Measurements from ENCODE around the gene RASL10A. TPM values are rescaled to one million over a fixed set of nuclear protein-coding genes. Genes with fewer than 3 reads are reported as not detected.

Gene RASL10A
- total RNA-seq, 1 experiment from 2014 or later = not detected

DNA sequence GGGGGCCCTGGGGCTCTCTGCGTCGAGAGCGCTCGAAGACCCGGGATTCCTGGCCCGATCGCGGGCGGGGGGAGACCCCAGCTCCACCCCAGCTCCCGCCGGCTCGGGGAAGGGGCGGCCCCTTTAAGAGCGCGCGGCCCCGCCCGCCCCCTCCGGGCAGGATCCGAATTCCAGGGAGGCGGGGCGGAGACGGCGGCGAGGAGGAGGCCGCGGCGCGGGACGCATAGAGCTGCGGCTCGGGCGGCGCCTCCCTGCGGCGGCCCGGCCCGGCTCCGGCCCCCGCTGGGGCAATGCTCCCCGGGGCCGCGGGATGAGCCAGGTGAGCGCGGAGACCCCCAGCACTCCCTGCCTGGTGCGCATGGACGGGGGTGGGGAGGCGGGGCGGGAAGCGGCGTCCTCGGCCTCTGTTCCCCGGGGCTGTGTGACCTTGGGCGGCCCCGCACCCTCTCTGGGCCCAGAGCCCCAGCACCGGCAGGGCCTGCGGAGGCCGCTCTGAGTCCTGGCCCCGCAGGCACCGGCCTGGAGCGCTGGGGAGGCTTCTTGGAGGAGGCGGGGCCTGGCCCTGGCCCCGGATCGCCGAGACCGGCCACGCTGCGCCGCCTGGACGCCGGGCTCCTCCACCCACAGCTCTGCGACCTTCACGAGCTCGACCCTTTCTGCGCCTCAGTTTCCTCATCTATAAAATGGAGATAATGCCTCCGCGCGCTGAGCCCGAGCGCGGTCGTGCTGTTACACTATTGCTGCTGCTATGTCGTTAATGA, 8.5 kb downstream of the RASL10A start:
- no peak overlapping the region for H3K27ac ChIP-seq
- peak overlapping the region; percentile 75 for H3K4me3 ChIP-seq
- BruUV-seq (replicated peaks) = no TSS peak
- peak in 1 of 2 experiments; percentile 76 for DNase-seq
- no peaks in the 10 kb centered on the region for H3K9me2 ChIP-seq (ENCODE audit: insufficient read depth)
- intact Hi-C loops (cut with micrococcal nuclease; ENCODE audit: unreplicated experiment) = loop anchor here (2.0 to 10.0 kb wide), 2 partner anchors 38 to 78 kb away; partner anchors contain the start of gene AP1B1
- CTCF ChIA-PET = no interaction called here
- no peaks in the 10 kb centered on the region for H3K27me3 ChIP-seq (ENCODE audit: insufficient read depth, low read depth)
- H3K9me3 ChIP-seq (ENCODE audit: insufficient read depth, low read depth) = no peaks in the 10 kb centered on the region
- H4K20me1 ChIP-seq (ENCODE audit: insufficient read depth) = peaks cover 1% of the 10 kb centered on the region; the same call in 1 of the 2 replicates
- H3K36me3 ChIP-seq (ENCODE audit: low read depth) = no peaks in the 10 kb centered on the region
- no peak for TF ChIP-seq EZH2 (IDR thresholded peaks at IDR 0.05; ENCODE audit: low read depth)
- TF ChIP-seq, protein P1, sequence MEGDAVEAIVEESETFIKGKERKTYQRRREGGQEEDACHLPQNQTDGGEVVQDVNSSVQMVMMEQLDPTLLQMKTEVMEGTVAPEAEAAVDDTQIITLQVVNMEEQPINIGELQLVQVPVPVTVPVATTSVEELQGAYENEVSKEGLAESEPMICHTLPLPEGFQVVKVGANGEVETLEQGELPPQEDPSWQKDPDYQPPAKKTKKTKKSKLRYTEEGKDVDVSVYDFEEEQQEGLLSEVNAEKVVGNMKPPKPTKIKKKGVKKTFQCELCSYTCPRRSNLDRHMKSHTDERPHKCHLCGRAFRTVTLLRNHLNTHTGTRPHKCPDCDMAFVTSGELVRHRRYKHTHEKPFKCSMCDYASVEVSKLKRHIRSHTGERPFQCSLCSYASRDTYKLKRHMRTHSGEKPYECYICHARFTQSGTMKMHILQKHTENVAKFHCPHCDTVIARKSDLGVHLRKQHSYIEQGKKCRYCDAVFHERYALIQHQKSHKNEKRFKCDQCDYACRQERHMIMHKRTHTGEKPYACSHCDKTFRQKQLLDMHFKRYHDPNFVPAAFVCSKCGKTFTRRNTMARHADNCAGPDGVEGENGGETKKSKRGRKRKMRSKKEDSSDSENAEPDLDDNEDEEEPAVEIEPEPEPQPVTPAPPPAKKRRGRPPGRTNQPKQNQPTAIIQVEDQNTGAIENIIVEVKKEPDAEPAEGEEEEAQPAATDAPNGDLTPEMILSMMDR (conservative IDR thresholded peaks at IDR 0.05) = no peak
- POLR2A ChIA-PET (ENCODE audit: unreplicated experiment) = interaction anchor here (0.6 kb wide), 1 partner anchor 16 kb away, joined by 5 read pairs; no protein-coding TSS in a partner anchor
- H3F3A ChIP-seq (ENCODE audit: insufficient read depth, low read depth) = peaks cover 35% of the 10 kb centered on the region
- H2AFZ ChIP-seq = peak overlapping the region; percentile 99
- H3K79me2 ChIP-seq (ENCODE audit: low read depth) = 0 out of 2 replicates have a peak, but pooled peaks cover 7% of the 10 kb centered on the region
- peaks cover 28% of the 10 kb centered on the region for H3K4me1 ChIP-seq (replicated peaks; ENCODE audit: insufficient read depth)
- peak overlapping the region; percentile 88 for H3K4me2 ChIP-seq

DNA sequence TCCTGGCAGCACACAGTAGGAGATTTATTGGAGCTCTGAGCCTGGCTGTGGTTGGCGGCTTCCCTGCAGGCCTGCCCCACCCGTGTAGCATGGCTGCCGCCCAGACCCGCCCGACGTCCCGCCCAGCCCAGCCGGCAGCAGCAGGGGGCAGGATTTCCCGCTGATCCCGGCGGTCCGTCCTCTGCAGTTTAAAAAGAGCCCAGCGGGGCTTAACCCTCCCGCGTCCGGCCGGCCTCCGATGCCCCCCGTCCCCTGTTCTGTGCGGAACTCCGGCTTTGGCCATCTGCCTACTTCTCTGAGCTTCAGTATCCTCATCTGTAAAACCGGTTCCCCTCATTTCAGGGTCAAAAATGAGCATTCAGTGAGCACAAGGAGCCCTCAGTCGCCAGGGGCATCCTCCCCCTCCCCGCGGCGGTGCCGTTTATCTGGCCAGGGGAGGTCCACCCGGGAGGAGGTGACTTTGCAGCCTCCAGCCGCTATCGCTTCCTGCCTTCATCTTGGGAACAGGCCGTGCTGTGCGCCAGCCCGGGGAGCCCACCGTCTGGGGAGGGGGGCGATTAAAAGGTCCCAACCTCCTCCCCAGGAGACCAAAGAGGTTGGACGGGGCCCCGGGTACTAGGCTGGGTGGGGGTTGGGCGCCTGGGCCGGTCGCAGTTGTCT, 9.2 kb downstream of the RASL10A start, which contains the start of gene GAS2L1:
TSS of gene GAS2L1 (plus strand) at position 476 of the 660 bp plus-strand sequence. CDS start 1,456 bp downstream, outside the sequence.
- ChIA-PET CTCF (no interaction called here), POLR2A (ENCODE audit: unreplicated experiment) (interaction anchor here (0.5 kb wide), 1 partner anchor 107 kb away, joined by 5 read pairs; no protein-coding TSS in a partner anchor)
- intact Hi-C loops (cut with micrococcal nuclease; ENCODE audit: unreplicated experiment) = loop anchor here (2.0 to 10.0 kb wide), 2 partner anchors 38 to 78 kb away; partner anchors contain the start of gene AP1B1
- Histone ChIP-seq H2AFZ (peak within 1 kb of the TSS; percentile 99), H3K9me2 (ENCODE audit: insufficient read depth) (no peaks in the 10 kb centered on the region), H3K79me2 (ENCODE audit: low read depth) (0 out of 2 replicates have a peak, but pooled peaks cover 7% of the 10 kb centered on the region), H3K27me3 (ENCODE audit: insufficient read depth, low read depth) (no peaks in the 10 kb centered on the region), H3K4me1 (replicated peaks; ENCODE audit: insufficient read depth) (peaks cover 26% of the 10 kb centered on the region), H3K36me3 (ENCODE audit: low read depth) (no peaks in the 10 kb centered on the region), H4K20me1 (ENCODE audit: insufficient read depth) (peaks cover 6% of the 10 kb centered on the region; the same call in 1 of the 2 replicates), H3K4me2 (peak within 1 kb of the TSS; percentile 88), H3K9me3 (ENCODE audit: insufficient read depth, low read depth) (no peaks in the 10 kb centered on the region), H3K27ac (no peak within 1 kb of the TSS), H3K4me3 (peak within 1 kb of the TSS; percentile 75), H3F3A (ENCODE audit: insufficient read depth, low read depth) (peaks cover 42% of the 10 kb centered on the region)
- peak; percentile 66 to 78 for DNase-seq
- BruUV-seq (replicated peaks) = no TSS peak
- TF ChIP-seq EZH2 (IDR thresholded peaks at IDR 0.05; ENCODE audit: low read depth) = no peak
- TF ChIP-seq, protein P1 (conservative IDR thresholded peaks at IDR 0.05) = peak; percentile 57

DNA sequence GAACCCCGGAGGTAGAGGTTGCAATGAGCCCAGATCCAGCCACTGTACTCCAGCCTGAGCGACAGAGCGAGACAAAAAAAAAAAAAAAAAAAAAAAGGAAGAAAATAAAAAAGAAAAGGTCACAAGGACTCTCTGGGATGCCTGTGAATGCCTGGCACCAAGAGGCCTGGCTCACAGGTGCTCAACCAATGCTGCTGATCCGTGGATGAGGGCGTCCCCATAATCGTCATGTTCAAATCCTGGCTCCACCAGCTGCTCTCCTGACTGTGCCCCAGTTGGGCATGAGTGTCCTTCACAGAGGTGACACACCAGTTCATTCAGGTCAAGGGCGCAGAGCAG, 9.7 kb downstream of the RASL10A start:
- H3F3A ChIP-seq (ENCODE audit: insufficient read depth, low read depth) = peaks cover 47% of the 10 kb centered on the region
- no peak overlapping the region for H3K27ac ChIP-seq
- no peaks in the 10 kb centered on the region for H3K27me3 ChIP-seq (ENCODE audit: insufficient read depth, low read depth)
- H2AFZ ChIP-seq = no peak overlapping the region
- ChIA-PET POLR2A (ENCODE audit: unreplicated experiment) (interaction anchor here (0.5 kb wide), 1 partner anchor 106 kb away, joined by 5 read pairs; no protein-coding TSS in a partner anchor), CTCF (no interaction called here)
- peak overlapping the region; percentile 75; the same call in 1 of the 2 replicates for H3K4me3 ChIP-seq
- peaks cover 11% of the 10 kb centered on the region for H4K20me1 ChIP-seq (ENCODE audit: insufficient read depth)
- H3K36me3 ChIP-seq (ENCODE audit: low read depth) = no peaks in the 10 kb centered on the region
- no peaks in the 10 kb centered on the region for H3K9me2 ChIP-seq (ENCODE audit: insufficient read depth)
- TF ChIP-seq EZH2 (IDR thresholded peaks at IDR 0.05; ENCODE audit: low read depth) = no peak
- TF ChIP-seq, protein P1 (conservative IDR thresholded peaks at IDR 0.05) = no peak
- 0 out of 2 replicates have a peak, but pooled peaks cover 7% of the 10 kb centered on the region for H3K79me2 ChIP-seq (ENCODE audit: low read depth)
- H3K4me1 ChIP-seq (replicated peaks; ENCODE audit: insufficient read depth) = peaks cover 23% of the 10 kb centered on the region
- peak overlapping the region; percentile 88 for H3K4me2 ChIP-seq
- H3K9me3 ChIP-seq (ENCODE audit: insufficient read depth, low read depth) = no peaks in the 10 kb centered on the region
- DNase-seq = no peak
- no TSS peak for BruUV-seq (replicated peaks)
- intact Hi-C loops (cut with micrococcal nuclease; ENCODE audit: unreplicated experiment) = loop anchor here (2.0 to 10.0 kb wide), 2 partner anchors 39 to 79 kb away; partner anchors contain the start of gene AP1B1

All from PC-9 (cell line).